Hippocampal formation (tissue), 2 donors: ENCODE results near the gene TNFSF11.

ENCODE experiments used
- DNase-seq, 2 donors: peaks; one replicate each; lab custom pipeline; 2025; lab: John Stamatoyannopoulos, UW

The TNFSF11 gene

DNA sequence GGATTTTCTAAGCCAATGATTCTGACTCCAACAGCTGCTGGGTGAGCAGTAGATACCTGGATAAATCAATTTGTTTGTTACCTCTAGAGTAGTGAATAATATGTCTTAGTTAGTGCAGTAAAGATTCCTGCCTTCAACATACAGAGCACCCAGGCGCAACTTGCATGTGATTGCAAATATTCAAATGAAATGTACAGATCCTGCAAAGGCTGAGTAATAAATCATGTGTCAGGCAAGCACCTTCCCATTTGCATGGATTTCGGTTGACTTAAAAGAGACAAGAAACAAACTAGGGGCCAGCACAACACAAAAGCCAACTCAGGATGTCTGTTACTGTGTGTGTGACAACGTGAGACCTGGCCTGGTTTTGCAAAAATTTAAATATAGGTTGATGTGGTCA lies 79.7 kb downstream of the TNFSF11 start:
- DNase-seq = no peak

DNA sequence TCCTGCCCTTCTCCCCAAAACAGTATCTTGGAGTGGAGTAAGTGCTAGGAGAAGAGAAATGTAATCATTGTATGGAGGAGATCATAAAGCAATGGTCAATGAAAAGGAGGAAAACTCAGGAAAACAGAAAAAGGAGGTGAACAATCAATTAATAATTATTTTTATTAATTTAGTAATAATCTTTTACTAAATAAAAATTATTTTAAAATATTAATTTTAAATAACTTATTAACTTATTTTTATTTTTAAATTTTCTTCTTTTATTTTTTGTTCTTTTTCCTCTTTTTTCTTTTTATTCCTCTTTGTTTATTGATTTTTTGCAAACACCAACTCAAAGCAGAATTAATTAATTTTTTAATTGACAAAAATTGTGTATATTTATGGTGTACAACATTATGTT lies 80.3 kb downstream of the TNFSF11 start:
- no peak for DNase-seq

DNA sequence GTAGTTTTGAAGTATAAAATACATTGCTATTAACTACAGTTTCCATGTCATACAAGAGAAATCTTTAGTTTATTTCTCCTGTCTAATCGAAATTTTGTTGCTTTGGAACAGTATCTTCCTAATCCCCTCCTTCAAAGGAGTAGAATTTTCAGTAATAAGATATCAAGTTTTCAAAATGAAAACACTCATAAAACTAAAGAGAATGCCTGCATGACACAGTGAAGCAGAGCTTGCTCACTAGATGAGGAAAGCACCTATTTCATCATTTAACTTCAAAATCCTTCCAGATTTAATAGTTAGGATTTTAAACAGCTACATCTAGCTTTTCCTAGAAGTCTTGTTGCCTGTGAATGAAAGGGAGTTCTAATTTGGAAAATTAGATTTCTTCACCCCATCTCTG lies 80.8 kb downstream of the TNFSF11 start:
- DNase-seq = no peak

- no peak for DNase-seq
Measured at GRCh38 chr13:42656161-42656560, 82.2 kb downstream of the TNFSF11 start.

DNA sequence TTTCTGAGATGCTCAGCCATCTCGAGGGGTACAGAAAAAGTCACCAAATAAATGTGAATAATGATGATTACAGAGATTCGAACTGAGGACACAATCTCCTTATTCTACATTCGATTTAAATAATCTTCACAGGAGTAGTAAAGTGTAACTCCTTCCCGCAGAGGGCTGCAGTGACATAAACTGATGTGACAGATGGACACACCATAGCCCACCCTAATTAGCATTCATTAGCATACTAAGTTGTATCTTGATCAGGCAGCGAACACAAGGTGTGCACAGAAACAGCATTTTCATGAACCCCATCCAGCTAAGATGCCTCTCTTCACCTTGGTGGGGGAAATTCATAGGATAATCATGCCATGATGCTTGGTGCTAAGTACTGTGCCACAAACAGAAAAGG lies 83.0 kb downstream of the TNFSF11 start:
- no peak for DNase-seq
